ENCODE measurements around the gene AP5S1.

- TF ChIP-seq CTCF (IDR thresholded peaks at IDR 0.05) (no peak), POLR2A (IDR thresholded peaks at IDR 0.05) (no peak), EP300 (IDR thresholded peaks at IDR 0.05) (no peak)
These were observed 7.1 kb upstream of the AP5S1 start for GRCh38 chr20:3812975-3813847.
